Stimulated activated CD4-positive, alpha-beta T cell treated with anti-CD3 and anti-CD28 coated beads, Interleukin-4, amount 100 ng/mL, for 24 hours (primary cell): Measurements from ENCODE around the gene SMC6.

ENCODE experiments used
- DNase-seq: peaks from one replicate; pipeline ENCODE4 v3.0.0-alpha.2; 2020

SMC6 gene

GRCh38 chr2:17708501-17708900 is 45.1 kb downstream of the SMC6 start:
- no peak for DNase-seq

DNA sequence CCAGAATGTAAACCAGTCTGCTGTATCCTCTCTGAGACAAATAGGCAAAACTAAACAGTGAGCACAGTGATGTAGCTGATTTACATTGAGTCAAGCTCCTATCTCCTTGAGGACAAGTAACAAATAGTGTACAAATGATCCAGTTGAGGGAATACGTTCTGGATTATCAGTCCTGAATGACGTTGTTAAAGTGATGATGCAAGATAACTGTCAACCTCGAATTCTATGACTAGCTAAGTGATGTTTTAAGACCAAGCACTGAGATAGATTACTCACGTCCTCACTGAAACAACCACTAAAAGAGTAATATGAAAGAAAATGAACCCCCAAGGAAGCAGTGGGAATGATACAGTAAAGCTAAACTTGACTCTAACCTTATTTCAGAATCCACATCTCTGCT is 46.8 kb downstream of the SMC6 start:
- DNase-seq, result no peak

DNA sequence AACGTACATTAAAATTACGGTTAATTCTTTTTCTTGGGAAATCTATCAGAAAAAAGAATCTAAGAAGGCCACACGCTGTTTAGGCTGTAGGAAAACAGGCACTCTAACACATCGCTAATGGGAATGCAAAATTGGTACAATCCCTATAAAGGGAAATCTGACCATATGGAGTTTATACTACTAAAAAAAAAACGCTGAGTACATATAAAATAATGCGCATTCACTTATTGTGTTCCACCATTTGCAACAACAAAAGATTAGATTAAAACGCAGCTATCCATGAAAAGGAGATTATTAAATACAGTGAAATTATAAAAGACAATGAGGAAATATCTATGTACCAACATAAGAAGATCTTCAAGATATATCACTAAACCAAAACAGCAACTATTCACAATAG is 62.8 kb downstream of the SMC6 start:
- DNase-seq, result no peak

DNA sequence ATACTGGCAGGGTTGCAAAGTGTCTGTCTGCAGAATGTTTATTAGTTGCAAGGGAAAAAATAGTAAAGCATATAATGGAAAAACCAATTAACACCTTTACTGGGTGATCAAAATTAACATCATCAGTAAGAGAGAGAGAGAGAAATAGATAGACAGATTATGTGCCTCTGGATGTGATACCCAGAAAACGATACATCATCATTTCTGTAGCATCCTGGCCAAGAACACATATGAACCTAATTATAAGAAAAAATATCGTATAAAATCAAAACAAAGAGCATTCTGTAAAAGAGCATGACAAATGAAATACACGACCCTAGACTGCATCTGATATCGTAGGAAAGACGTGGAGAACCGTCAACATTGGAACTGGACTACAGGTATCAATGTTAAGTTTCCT is 64.6 kb downstream of the SMC6 start:
- DNase-seq, result no peak

DNA sequence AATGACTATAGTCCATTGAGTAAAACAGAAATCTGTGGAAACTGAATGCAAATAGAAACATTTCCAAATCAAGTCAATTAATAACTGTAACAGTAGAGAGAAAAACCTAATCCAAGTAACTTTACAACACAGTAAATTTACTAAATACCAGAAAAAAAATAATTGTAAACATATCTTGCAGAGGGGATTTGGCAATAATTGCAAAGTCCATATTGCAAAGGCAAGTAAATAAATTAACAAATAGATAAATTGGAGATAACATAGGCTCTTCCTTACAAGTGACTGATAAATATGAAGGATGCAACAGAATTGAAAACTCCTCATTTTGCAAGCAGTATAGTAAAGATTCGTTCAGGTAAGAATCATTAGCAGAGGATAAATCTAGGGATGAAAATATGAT is 65.0 kb downstream of the SMC6 start:
- no peak for DNase-seq

GRCh38 chr2:17683981-17684380 is 69.6 kb downstream of the SMC6 start:
- DNase-seq, result no peak

DNA sequence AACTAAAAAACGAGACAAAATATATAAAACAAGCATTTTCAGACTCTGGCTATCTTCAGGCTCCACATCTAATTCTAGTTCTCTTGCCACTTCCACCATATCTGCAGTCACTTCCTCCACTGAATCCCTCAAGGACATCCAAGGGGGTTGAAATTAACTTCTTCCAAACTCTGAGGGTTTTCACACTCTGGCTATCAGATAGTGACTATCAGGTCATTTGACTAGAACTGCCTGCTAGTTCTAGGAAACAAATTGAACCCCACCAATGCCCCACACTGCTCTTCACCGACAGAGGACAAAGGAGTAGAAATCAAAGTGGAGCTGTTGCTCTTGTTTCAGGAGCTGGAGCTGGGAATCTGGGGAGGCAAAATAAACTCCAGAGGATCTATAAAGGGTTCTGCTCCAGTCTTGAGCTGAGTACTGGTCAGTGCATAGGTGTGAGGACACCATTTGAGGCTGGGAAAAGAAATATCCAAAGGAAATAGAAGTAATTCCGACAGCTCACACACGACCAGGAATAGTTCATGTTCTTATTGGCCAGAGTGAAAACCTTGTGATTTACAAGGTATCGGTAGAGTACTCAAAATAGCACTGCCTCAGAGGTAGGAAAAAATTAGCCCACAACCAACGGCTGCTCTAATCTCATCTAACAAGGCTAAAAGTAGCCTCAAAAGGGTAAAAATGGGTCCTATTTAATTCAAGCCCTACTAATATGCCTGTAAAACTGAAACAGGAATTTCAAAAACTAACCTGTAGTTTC is 71.3 kb downstream of the SMC6 start:
- DNase-seq, result no peak

- DNase-seq, result no peak
Measured at GRCh38 chr2:17680119-17680518, 73.5 kb downstream of the SMC6 start.

DNA sequence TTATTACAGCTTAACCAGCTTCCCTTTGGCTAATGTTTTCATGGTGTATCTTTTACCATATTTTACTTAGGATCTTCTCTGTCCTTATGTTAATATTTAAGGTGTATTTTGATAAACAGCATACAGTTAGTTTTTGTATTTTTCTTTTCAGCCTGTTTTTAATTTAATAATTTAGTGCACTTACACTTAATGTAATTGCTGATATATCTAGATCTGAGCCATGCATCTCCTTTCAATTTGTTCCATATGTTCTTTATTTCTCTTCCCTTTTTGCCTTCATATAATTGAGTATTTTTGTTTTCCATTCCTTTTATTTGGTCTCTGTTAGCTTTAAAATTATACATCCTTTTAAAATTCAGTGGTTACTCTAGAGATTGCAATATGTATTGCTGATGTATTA is 78.8 kb downstream of the SMC6 start:
- no peak for DNase-seq

GRCh38 chr2:17672583-17673317 is 80.9 kb downstream of the SMC6 start:
- no peak for DNase-seq

- DNase-seq, result no peak
Measured at GRCh38 chr2:17667898-17668297, 85.7 kb downstream of the SMC6 start.

GRCh38 chr2:17664534-17664933 is 89.1 kb downstream of the SMC6 start:
- DNase-seq, result no peak

DNA sequence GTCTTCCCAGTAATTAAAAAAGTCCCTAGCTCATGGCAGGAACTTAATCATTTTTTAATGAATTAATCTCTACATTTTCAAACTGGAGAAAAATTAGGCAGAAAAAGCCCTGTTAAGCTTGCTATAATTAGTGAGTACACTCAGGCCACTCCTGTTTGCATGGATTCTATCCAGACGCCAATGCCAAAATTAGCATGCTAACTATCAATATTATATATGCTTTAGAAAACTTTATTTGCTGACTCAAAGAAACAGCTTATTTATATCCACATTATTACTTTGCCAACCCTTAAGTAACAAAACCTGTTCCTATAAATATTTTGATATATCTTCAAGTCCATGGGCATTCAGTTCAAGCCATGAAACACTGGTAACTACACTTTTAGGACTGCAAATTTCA is 90.9 kb downstream of the SMC6 start:
- no peak for DNase-seq

- no peak for DNase-seq
Measured at GRCh38 chr2:17661460-17661859, 92.2 kb downstream of the SMC6 start.

GRCh38 chr2:17660219-17660618 is 93.4 kb downstream of the SMC6 start:
- DNase-seq, result no peak

- DNase-seq, result no peak
Measured at GRCh38 chr2:17658251-17658843, 95.3 kb downstream of the SMC6 start.

DNA sequence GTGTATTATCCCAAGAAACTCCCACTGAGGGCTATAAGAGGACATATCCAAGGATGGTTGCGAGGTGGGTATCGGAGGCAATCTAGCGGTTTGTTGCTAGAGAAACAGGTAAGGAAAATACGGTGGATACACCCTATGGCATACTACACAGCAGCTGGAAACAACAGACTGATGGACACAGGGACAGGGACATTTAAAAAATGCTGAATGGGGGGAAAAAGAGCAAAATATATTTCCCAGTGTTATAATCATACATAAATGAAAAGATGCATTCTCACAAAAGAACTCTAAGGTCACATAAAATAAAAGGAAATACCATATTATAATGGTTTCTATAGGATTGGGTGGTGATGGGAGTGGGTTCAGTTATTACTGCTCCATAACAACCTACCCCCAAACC is 95.9 kb downstream of the SMC6 start:
- no peak for DNase-seq

GRCh38 chr2:17652681-17653394 is 100.8 kb downstream of the SMC6 start:
- DNase-seq, result no peak

DNA sequence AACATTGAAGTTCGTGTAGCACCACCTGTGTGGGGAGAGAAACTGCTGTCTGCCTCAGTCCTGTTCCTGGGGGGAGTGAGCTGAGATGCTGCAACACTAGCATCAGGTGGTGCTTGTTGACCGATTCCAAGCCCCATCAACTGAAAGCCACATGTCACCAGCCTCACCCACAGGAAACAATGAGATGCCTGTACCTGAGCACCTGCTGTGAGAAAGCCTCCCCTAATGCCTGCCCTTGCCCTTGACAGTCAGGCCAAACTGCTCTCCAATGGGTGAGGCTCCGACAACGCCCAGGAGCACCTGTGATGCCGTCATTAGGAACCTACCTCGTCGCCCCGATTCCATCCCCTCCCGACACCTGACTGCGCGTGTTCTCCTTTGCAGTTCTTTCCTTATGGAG is 104.6 kb downstream of the SMC6 start:
- no peak for DNase-seq

DNA sequence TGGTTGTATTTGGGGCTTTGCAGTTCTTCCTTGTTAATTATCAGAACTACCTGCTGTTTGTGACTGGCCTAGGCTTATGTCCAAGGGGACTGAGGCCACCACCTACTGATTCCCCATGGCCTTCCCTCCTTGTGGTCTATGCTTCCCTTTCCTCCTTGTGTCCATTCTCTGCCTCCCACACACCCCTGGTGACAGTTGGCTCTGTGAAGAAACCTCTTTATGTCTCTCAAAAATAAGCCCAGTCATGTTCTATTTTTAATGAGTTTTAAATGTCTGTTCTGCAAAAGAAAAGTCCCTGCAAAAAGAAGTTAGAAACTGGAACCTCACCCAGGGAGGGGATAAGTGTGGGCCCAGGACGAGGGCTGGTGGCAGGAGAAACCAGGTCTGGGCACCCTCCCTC is 105.0 kb downstream of the SMC6 start:
- no peak for DNase-seq

GRCh38 chr2:17646838-17647701 is 106.5 kb downstream of the SMC6 start:
- no peak for DNase-seq

- peak; percentile 61 for DNase-seq
Measured at GRCh38 chr2:17646081-17646554, 107.5 kb downstream of the SMC6 start.
